Measurements from ENCODE around the gene KLK8. TPM values are rescaled to one million over a fixed set of nuclear protein-coding genes. Genes with fewer than 3 reads are reported as not detected.

The KLK8 gene, protein sequence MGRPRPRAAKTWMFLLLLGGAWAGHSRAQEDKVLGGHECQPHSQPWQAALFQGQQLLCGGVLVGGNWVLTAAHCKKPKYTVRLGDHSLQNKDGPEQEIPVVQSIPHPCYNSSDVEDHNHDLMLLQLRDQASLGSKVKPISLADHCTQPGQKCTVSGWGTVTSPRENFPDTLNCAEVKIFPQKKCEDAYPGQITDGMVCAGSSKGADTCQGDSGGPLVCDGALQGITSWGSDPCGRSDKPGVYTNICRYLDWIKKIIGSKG
- total RNA-seq (ENCODE audit: unreplicated experiment), result not detected
- long read RNA-seq, result 0 reads

DNA sequence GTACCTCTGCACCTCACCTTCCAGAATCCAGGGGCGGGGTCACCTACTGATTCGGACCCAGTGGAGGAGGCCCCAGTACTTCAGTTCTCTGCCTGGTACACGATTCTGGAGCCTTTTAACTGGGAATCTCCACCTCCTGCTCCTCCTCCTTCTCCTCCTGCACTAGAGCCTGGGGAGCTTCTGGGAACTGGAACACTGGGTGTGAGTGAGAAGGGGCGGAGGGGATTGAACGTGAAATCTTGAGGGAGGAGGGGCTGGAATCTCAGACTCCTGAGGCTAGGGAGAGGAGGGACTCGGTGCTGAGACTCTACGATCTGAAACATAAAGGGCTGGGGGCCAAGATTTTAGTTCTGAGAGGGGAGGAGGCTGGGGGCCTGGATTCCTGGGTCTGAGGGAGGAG is at the start of gene KLK8:
TSS of gene KLK8 (minus strand) at position 90 of the 400 bp plus-strand sequence. CDS start 437 bp downstream, outside the sequence.
- TF ChIP-seq, protein P1, sequence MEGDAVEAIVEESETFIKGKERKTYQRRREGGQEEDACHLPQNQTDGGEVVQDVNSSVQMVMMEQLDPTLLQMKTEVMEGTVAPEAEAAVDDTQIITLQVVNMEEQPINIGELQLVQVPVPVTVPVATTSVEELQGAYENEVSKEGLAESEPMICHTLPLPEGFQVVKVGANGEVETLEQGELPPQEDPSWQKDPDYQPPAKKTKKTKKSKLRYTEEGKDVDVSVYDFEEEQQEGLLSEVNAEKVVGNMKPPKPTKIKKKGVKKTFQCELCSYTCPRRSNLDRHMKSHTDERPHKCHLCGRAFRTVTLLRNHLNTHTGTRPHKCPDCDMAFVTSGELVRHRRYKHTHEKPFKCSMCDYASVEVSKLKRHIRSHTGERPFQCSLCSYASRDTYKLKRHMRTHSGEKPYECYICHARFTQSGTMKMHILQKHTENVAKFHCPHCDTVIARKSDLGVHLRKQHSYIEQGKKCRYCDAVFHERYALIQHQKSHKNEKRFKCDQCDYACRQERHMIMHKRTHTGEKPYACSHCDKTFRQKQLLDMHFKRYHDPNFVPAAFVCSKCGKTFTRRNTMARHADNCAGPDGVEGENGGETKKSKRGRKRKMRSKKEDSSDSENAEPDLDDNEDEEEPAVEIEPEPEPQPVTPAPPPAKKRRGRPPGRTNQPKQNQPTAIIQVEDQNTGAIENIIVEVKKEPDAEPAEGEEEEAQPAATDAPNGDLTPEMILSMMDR (IDR thresholded peaks at IDR 0.05; ENCODE audit: partially characterized antibody, unreplicated experiment), result no peak
- Mint-ChIP-seq H3K27me3 (ENCODE audit: unreplicated experiment) (peaks cover 16% of the 10 kb centered on the region), H3K36me3 (ENCODE audit: unreplicated experiment) (no peaks in the 10 kb centered on the region), H3K4me3 (ENCODE audit: unreplicated experiment) (no peak within 1 kb of the TSS), H3K4me1 (ENCODE audit: low read depth, unreplicated experiment) (no peaks in the 10 kb centered on the region), H3K9me3 (ENCODE audit: unreplicated experiment) (peaks cover 4% of the 10 kb centered on the region), H3K27ac (ENCODE audit: unreplicated experiment) (no peak within 1 kb of the TSS)
- DNase-seq, result no peak

DNA sequence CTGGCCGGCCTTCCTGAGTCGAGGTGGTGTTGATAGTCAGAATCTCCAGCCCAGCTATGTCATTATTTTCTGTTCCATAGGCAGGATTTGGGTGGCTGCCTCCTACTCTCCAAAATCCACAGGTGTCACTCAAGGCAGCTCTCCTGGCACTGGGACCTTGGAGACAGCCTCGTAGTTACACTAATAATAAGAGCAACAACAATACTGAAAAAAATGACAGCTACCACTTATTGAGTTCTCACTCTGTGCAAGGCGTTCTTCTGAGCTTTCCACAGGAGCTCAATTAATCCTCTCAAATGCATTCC is 45.6 kb upstream of the KLK8 start:
- no peak for DNase-seq
- no peak overlapping the region for H3K27ac Mint-ChIP-seq (ENCODE audit: unreplicated experiment)
- H3K4me1 Mint-ChIP-seq (ENCODE audit: low read depth, unreplicated experiment), result peaks cover 2% of the 10 kb centered on the region
- peaks cover 2% of the 10 kb centered on the region for H3K27me3 Mint-ChIP-seq (ENCODE audit: unreplicated experiment)
- H3K36me3 Mint-ChIP-seq (ENCODE audit: unreplicated experiment), result peaks cover 5% of the 10 kb centered on the region
- no peaks in the 10 kb centered on the region for H3K9me3 Mint-ChIP-seq (ENCODE audit: unreplicated experiment)
- TF ChIP-seq, protein P1 (IDR thresholded peaks at IDR 0.05; ENCODE audit: partially characterized antibody, unreplicated experiment), result no peak
- H3K4me3 Mint-ChIP-seq (ENCODE audit: unreplicated experiment), result no peak overlapping the region

DNA sequence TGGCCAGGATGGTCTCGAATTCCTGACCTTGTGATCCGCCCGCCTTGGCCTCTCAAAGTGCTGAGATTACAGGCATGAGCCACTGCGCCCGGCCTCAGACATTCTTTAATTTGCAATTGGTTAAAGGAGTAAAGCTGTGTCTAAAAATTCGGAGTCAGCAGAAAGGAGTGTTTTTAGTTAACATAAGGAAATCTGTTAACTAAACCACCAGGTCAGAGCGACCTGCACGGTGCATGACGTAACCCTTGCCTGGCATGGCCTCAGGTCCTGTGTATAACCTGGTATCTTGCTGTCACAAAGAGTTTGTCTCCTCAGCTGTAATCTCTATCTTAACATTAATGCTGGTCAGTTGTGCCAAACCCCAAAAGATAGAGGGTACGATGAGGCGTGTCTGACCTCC is 42.9 kb upstream of the KLK8 start:
- Mint-ChIP-seq H3K4me1 (ENCODE audit: low read depth, unreplicated experiment) (peaks cover 2% of the 10 kb centered on the region), H3K9me3 (ENCODE audit: unreplicated experiment) (no peaks in the 10 kb centered on the region), H3K27me3 (ENCODE audit: unreplicated experiment) (peaks cover 2% of the 10 kb centered on the region), H3K4me3 (ENCODE audit: unreplicated experiment) (no peak overlapping the region), H3K27ac (ENCODE audit: unreplicated experiment) (no peak overlapping the region), H3K36me3 (ENCODE audit: unreplicated experiment) (no peaks in the 10 kb centered on the region)
- TF ChIP-seq, protein P1 (IDR thresholded peaks at IDR 0.05; ENCODE audit: partially characterized antibody, unreplicated experiment), result no peak
- no peak for DNase-seq

DNA sequence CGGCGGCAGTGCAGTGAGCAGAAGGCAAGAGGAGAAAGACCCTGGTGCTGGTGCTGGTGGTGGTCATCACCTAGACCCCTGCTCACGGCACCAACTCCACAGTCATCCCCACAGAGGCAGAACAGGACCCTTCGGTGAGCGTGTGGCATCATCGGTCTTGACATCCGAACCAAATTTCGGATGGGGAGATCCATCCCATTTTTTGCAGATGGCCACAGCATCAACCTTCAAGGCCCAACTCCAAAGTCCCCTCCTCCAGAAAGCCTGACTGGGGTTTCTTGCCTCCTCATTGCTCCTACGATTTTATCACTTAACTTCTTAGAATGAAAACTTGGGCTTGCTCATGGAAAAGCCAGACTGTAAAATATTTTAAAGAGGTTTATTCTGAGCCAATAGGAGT is 42.1 kb upstream of the KLK8 start:
- TF ChIP-seq, protein P1 (IDR thresholded peaks at IDR 0.05; ENCODE audit: partially characterized antibody, unreplicated experiment), result no peak
- Mint-ChIP-seq H3K4me3 (ENCODE audit: unreplicated experiment) (no peak overlapping the region), H3K27ac (ENCODE audit: unreplicated experiment) (no peak overlapping the region), H3K4me1 (ENCODE audit: low read depth, unreplicated experiment) (peaks cover 2% of the 10 kb centered on the region), H3K9me3 (ENCODE audit: unreplicated experiment) (no peaks in the 10 kb centered on the region), H3K27me3 (ENCODE audit: unreplicated experiment) (peaks cover 2% of the 10 kb centered on the region), H3K36me3 (ENCODE audit: unreplicated experiment) (no peaks in the 10 kb centered on the region)
- DNase-seq, result no peak

DNA sequence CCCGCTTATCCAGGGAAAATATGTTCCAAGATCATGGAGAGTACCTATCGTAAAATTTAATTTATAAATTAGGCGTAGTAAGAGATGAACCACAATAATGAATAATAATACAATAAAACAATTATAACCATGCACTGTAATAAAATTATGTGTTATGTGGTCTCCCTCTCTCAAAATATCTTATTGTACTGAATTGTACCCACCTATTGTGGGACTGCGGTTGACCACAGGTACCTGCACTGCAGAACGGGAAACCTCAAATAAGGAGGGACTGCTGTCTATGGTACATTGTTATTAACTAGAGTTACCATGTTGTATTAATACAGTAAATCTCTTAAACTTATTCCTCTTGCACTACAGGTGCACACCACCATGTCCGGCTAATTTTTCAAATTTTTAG is 38.7 kb upstream of the KLK8 start:
- no peaks in the 10 kb centered on the region for H3K27me3 Mint-ChIP-seq (ENCODE audit: unreplicated experiment)
- no peak overlapping the region for H3K27ac Mint-ChIP-seq (ENCODE audit: unreplicated experiment)
- H3K4me1 Mint-ChIP-seq (ENCODE audit: low read depth, unreplicated experiment), result no peaks in the 10 kb centered on the region

More for the DNA sequence above, 38.7 kb upstream of the KLK8 start:
- DNase-seq, result no peak
- Mint-ChIP-seq H3K4me3 (ENCODE audit: unreplicated experiment) (no peak overlapping the region), H3K36me3 (ENCODE audit: unreplicated experiment) (no peaks in the 10 kb centered on the region), H3K9me3 (ENCODE audit: unreplicated experiment) (no peaks in the 10 kb centered on the region)
- TF ChIP-seq, protein P1 (IDR thresholded peaks at IDR 0.05; ENCODE audit: partially characterized antibody, unreplicated experiment), result no peak

Data from glutamatergic neuron (in vitro differentiated cells).